BJ (cell line): ENCODE measurements around the gene MKRN2OS. TPM values are rescaled to one million over a fixed set of nuclear protein-coding genes. Genes with fewer than 3 reads are reported as not detected.

Experiments
- CTCF ChIA-PET: fragments of 350-600 bp; formaldehyde crosslinking; extraction: SDS; loops from one replicate; lab custom pipeline; 2021; ENCODE audit warnings: antibody characterized with exemption, inconsistent platforms; lab: Yijun Ruan, JAX
- POLR2A ChIA-PET: fragments of 300-600 bp; sonication (Branson Sonifier 250); formaldehyde crosslinking; extraction: SDS; loops from one replicate; lab custom pipeline; 2021; ENCODE audit warnings: antibody characterized with exemption; lab: Charles Lee
- DNase-seq: peaks from one replicate; pipeline ENCODE4 v3.0.0-alpha.2; 2011; ENCODE audit warnings: low read depth
- H3K27me3 ChIP-seq: 2 replicates; pipeline ENCODE4 v1.6.0; 2011; ENCODE audit warnings: low read length; ENCODE audit not compliant: control insufficient read depth, insufficient read depth
- H3K36me3 ChIP-seq: 2 replicates; pipeline ENCODE4 v1.5.1; 2011; ENCODE audit warnings: low read length; ENCODE audit not compliant: control insufficient read depth, insufficient read depth
- H3K4me3 ChIP-seq: 2 replicates; pipeline ENCODE4 v1.5.1; 2011; ENCODE audit warnings: low read depth, mild to moderate bottlenecking, control low read depth, low read length
- CTCF ChIP-seq: IDR thresholded peaks from 2 replicates; pipeline ENCODE4 v1.5.1; 2011; ENCODE audit warnings: low read depth, mild to moderate bottlenecking, control low read depth, inconsistent platforms, low read length, moderate library complexity; ENCODE audit not compliant: insufficient read depth
- polyA plus RNA-seq: library from polyadenylated mRNA; depleted of rRNA; stranded (reverse); fragments of >200 nt; gene quantifications from 2 replicates; pipeline ENCODE4 v1.2.3, GENCODE V29; 2011

MKRN2OS gene
- polyA plus RNA-seq, 1 experiment: not detected

DNA sequence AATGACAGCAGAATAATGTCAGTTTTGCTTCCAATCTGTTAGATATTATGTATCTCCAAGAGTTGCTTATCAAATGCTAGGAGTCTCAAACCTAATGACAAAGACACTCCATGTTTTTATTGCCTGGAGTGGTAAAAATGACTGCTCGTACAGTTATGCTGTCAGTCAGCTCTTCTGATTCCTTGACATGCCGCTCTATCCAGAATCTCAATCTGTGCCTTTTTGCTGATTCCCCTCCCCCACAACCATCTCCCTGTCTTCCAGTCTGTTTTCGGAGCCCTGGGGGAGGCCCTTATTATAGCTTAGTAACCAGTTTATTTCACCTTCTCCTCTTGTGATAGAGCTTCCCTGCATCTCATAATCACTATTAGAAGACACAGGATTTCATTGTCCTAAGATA is 14.2 kb upstream of the MKRN2OS start:
- no peak for TF ChIP-seq CTCF
- H3K4me3 ChIP-seq: no peak overlapping the region
- H3K36me3 ChIP-seq: no peaks in the 10 kb centered on the region
- CTCF ChIA-PET: interaction anchor here (0.8 to 1.4 kb wide), 4 partner anchors 17 to 250 kb away, joined by 3 read pairs; no protein-coding TSS in a partner anchor
- H3K27me3 ChIP-seq: no peaks in the 10 kb centered on the region
- POLR2A ChIA-PET: no interaction called here
- DNase-seq: no peak

DNA sequence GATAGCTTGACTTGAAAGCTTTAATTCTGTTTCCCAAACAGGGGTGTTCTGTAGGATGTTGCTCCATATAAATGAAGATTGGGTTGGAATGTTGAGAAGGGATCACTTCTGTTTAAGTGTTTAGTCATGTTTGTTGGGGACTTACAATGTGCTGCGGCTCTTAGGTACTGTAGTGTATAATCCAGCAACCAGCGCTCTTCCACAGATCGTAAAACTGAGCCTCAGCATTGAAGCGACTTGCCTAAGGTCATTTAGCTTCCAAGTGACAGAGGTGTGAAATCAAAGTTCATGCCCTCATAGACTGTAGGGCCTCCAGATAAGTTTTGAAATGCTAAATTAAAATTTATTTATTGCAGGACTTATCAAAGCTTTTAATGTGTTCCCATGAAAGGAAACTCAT is 13.4 kb upstream of the MKRN2OS start:
- peak overlapping the region; percentile 16 for H3K4me3 ChIP-seq
- no peaks in the 10 kb centered on the region for H3K27me3 ChIP-seq
- ChIA-PET CTCF (interaction anchor here (0.8 to 1.4 kb wide), 4 partner anchors 21 to 421 kb away, joined by 3 read pairs; no protein-coding TSS in a partner anchor), POLR2A (no interaction called here)
- no peak for TF ChIP-seq CTCF
- H3K36me3 ChIP-seq: no peaks in the 10 kb centered on the region
- no peak for DNase-seq

DNA sequence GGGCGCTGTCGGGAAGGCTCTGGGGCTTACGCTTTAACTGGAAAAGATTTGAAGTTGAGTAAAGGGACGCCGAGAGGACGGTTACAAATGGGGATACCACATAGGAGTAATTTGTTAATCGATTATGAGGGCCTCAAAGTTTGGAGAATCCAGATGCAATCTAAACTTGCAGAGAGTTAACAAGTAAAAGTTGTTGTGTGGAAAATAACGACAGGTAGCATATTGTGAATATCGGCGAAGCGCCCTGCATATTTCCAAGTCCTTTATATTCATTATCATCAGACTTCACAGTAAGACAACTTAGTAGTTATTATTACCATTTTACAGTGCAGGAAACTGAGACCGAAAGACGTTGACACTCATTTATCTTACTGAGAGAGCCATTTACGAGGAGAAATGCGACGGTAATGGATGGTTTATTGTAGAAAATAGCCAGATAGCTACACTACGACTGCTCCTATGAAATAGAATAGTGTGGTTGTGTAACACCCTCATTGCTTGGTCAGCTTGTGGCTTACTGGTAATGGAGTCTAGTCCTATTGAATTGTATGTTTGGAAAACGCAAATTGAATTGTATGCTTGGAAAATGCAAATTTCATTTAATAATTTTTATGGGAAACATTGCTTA is 12.3 kb upstream of the MKRN2OS start:
- ChIA-PET CTCF (interaction anchor here (1.3 kb wide), 1 partner anchor 420 kb away, joined by 3 read pairs; no protein-coding TSS in a partner anchor), POLR2A (no interaction called here)
- Histone ChIP-seq H3K36me3 (no peaks in the 10 kb centered on the region), H3K4me3 (peak overlapping the region; percentile 98), H3K27me3 (no peaks in the 10 kb centered on the region)
- no peak for DNase-seq
- TF ChIP-seq CTCF: no peak; the same call in 1 of the 2 replicates

DNA sequence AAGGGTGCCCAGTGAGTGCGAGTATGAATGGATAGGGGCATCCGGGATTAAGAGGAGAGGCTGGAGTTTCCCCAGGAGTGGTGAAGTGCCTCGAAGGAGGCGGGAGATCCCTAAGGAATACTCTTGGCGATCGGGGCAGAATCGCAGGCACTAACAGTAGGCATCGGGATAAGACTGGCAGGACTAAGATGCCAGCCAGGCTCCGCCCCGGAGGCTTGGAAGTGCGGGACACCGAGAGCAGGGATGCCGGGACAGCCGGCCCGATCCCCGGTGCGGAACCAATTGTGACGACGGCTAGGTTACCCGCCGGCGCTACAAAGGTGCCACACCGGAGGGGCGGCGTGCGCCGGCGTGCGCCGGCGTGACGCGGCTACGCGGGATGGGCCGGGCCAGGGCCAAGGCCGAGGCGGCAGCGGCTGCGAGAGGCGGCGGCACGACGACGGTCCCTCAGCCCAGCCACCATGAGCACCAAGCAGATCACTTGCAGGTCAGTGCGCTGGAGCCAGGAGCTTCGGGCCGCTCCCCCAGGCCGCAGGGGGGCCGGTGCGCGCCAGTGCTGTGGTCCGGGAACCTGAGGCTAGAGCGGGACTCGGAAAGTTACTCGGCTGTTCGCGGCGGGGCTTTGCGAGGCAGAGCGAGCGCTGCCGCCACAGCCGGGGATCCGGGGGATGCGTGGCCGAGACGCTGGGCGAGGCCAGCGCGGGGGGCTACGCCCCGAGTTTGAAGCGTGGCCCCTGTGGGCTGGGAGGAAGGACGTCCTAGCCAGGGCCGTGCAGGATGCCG is 11.6 kb upstream of the MKRN2OS start, which contains the start of gene MKRN2:
TSS of gene MKRN2 (plus strand) at position 398 of the 783 bp plus-strand sequence. CDS start at position 462, 64 bp downstream.
- H3K27me3 ChIP-seq: no peaks in the 10 kb centered on the region
- POLR2A ChIA-PET: no interaction called here
- TF ChIP-seq CTCF: no peak; the same call in 1 of the 2 replicates
- peak within 1 kb of the TSS; percentile 98 for H3K4me3 ChIP-seq
- CTCF ChIA-PET: interaction anchor here (1.9 kb wide), 1 partner anchor 11 kb away, joined by 5 read pairs; the partner anchor contains the start of gene MKRN2OS
- no peaks in the 10 kb centered on the region for H3K36me3 ChIP-seq
- DNase-seq: no peak

DNA sequence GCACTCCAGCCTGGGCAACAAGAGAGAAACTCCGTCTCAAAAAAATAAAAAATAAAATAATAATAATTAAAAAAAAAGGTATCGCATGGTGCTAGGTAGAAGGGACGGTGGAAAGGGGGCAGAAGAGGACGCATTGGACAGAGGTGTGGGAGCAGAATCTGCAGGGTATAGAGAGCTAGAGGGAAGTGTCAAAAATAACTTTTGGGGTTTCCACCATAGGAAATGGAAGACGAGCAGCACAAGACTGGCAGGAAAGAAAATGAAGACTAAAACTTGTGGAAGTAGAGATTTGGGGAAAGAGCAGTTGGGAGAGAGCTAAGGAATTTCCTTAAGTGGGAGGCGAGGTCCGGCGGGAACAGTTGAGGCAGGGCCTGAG is 11.0 kb upstream of the MKRN2OS start:
- ChIA-PET POLR2A (no interaction called here), CTCF (interaction anchor here (0.6 to 1.9 kb wide), 2 partner anchors 11 to 69 kb away, joined by 3 to 5 read pairs; partner anchors contain the start of gene MKRN2OS)
- Histone ChIP-seq H3K27me3 (no peaks in the 10 kb centered on the region), H3K4me3 (peak overlapping the region; percentile 98), H3K36me3 (no peaks in the 10 kb centered on the region)
- no peak for TF ChIP-seq CTCF
- DNase-seq: no peak
